Peyer's patch (tissue), 4 donors: ENCODE results near the gene MALSU1.

Source experiments
- POLR2A ChIP-seq, 2 donors: fragments of 450-650 bp; IDR thresholded peaks; one replicate each; pipeline ENCODE4 v1.5.1; 2017; ENCODE audit warnings: antibody characterized with exemption in 2 of 2, mild to moderate bottlenecking in 2 of 2, moderate library complexity in 2 of 2
- TF ChIP-seq, protein P1 (sequence below), 6 experiments: fragments of 450-650 bp in 4 of 6; fragments of 200-600 bp in 2 of 6; sonication (generic) in 1 of 6; IDR thresholded peaks; one replicate each; pipeline ENCODE4 v1.5.1; 2017 to 2019; ENCODE audit warnings: antibody characterized with exemption in 6 of 6, mild to moderate bottlenecking in 3 of 6, moderate library complexity in 1 of 6

- TF ChIP-seq, protein P1, sequence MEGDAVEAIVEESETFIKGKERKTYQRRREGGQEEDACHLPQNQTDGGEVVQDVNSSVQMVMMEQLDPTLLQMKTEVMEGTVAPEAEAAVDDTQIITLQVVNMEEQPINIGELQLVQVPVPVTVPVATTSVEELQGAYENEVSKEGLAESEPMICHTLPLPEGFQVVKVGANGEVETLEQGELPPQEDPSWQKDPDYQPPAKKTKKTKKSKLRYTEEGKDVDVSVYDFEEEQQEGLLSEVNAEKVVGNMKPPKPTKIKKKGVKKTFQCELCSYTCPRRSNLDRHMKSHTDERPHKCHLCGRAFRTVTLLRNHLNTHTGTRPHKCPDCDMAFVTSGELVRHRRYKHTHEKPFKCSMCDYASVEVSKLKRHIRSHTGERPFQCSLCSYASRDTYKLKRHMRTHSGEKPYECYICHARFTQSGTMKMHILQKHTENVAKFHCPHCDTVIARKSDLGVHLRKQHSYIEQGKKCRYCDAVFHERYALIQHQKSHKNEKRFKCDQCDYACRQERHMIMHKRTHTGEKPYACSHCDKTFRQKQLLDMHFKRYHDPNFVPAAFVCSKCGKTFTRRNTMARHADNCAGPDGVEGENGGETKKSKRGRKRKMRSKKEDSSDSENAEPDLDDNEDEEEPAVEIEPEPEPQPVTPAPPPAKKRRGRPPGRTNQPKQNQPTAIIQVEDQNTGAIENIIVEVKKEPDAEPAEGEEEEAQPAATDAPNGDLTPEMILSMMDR (IDR thresholded peaks at IDR 0.05) = no peak
- no peak for TF ChIP-seq POLR2A (IDR thresholded peaks at IDR 0.05)
These were observed 16.1 kb upstream of the MALSU1 start for GRCh38 chr7:23283086-23283485.
